Glomerular visceral epithelial cell (primary cell): ENCODE data around the gene TBC1D14.
A peak's percentile ranks its signal among the peaks of the same experiment; 100 is the strongest.

Source experiments
- DNase-seq: peaks from one replicate; pipeline ENCODE4 v3.0.0-alpha.2; 2016; ENCODE audit errors: extremely low spot score

TBC1D14 gene

GRCh38 chr4:7020856-7021255 is 111.2 kb downstream of the TBC1D14 start:
- DNase-seq: no peak

- no peak for DNase-seq
Measured at GRCh38 chr4:7021355-7021754, 111.7 kb downstream of the TBC1D14 start.

- peak; percentile 93 for DNase-seq
Measured at GRCh38 chr4:7021930-7022664, 112.5 kb downstream of the TBC1D14 start.

- DNase-seq: no peak
Measured at GRCh38 chr4:7023486-7023885, 113.9 kb downstream of the TBC1D14 start.

GRCh38 chr4:7023901-7024300 is 114.3 kb downstream of the TBC1D14 start:
- no peak for DNase-seq

GRCh38 chr4:7024336-7024890 is 114.8 kb downstream of the TBC1D14 start:
- no peak for DNase-seq

GRCh38 chr4:7025040-7025602 is 115.5 kb downstream of the TBC1D14 start:
- no peak for DNase-seq

- no peak for DNase-seq
Measured at GRCh38 chr4:7026107-7026506, 116.5 kb downstream of the TBC1D14 start.

DNA sequence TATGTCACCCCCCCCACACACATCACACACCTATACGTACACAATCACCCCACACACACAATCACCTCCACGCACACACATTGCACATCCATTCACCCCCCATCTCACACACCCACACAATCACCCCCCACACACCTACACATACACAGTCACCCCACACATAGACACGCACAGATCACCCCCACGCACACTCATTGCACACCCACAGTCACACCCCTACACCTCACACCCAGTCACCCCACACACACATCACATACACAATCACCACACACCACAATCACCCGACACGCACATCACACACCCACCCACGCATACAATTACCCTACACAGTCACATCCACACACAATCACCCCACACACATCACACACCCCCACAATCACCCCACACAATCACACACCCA is 117.7 kb downstream of the TBC1D14 start:
- no peak for DNase-seq

DNA sequence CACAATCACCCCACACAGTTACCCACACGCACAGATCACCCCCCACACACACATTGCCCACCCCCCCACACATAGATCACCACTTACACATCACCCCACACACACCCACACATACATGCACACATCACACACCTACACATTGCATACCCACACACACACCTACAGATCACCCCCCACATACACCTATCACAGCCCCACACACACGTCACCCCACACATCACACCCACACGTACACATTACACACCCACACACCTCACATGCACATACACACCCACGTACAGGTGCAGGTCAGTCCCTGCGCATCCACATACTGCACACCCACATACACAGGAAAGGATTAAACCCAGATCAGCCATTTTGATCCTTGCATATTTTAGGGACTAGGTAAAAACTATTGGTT is 118.3 kb downstream of the TBC1D14 start:
- DNase-seq: no peak

DNA sequence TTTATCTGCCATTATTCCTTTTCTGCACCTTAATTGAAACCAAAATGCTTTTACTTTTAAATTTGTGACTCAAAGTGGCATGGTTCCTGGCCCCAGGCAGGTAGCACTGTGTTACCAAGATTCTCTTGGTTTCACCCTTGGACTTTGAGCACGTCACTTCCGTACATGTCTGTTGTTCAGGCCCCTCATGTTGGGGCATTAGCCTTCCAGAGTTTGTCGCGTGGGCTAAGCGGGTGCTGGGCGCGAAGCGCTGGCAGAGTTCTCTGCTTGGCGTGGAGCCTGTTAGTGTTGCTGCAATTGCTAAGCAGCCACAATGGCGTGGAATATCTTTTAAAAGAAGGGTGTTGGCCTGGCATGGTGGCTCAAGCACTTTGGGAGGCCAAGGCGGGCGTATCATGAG is 119.6 kb downstream of the TBC1D14 start:
- DNase-seq: no peak

GRCh38 chr4:7029921-7030320 is 120.3 kb downstream of the TBC1D14 start:
- DNase-seq: no peak

GRCh38 chr4:7030856-7031255 is 121.2 kb downstream of the TBC1D14 start:
- no peak for DNase-seq

DNA sequence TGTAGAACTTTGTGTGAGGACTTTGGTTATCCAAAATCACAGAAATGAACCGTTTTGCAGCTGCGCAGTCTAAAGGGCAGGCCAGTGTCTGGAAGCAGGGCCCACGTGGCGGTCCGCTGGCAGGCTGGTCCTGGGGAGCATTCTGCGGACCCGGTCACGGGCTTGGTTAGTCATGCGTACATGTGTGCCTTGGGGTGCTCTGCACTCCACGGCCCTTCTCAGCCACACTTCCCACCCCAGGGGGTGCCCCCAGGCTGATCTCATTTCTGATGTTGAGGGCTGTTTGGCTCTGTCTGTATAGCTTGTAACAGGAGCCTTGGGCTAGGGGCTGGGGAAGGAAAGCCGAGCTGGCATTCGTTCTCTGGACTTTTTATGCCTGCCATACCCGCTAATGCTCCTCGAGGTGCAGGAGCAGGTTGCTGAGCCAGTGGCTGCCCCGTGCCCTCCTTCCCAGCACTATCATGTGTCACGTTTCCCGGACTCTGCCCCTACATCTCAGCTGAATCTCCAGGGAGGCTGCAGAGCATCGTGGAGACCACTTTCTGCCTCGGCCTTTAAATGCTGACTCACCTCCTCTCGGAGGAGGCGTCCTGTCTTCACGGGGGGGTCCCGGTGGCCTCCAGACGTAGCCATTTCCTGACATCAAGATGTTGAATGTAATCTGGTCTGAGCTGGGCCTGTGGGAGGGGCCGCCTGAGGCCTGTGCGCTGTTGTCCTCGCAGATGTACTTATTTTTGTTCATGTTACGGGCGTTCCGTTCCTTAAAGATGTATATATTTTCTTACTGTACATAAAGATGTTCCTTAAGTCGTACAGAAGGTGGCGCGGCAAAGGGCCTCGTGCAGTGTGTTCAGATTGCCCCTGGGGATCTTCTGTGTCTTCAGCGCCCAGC is 122.2 kb downstream of the TBC1D14 start:
- peak; percentile 65 for DNase-seq

GRCh38 chr4:7032596-7032995 is 123.0 kb downstream of the TBC1D14 start:
- peak; percentile 74 for DNase-seq

DNA sequence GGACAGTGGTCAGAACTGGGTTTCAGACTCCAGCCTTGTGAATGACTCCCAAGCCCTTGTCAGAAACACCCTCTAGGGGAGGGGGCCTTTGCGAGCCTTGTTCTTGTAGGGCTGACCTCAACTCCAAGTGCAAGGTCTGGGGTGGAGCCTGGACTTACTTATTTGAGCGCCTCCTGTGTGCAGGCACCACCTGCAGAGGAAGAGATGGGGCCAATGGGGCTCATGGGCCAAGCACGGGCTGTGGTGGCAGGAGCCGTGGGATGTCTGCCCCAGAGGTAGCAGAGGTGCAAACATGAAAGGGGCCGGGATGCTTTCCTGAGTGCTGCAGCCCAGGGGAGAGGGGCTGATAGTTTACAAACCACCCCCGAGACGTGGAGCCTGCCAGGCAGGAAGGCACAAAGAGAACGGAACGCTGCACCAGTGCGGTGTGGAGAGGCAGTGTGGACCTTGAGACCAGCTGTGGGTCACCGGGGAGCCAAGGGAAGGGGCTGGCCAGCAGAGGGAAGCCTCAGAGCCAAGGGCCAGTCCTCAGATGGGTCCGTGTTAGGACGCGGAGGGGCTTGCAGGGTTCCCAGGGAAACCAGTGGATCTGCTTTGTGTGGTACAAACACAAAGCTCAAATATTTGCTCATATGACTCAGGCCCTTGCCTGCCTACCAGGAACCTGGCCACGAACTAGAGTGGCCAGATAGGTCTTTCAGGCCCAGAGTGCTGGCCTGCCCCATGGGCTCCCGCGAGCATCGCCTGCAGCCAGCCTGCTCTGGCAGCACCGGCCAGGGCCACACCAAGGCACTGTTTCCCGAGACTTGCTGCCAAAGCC is 124.8 kb downstream of the TBC1D14 start:
- peak; percentile 72 for DNase-seq

GRCh38 chr4:7037425-7037824 is 127.8 kb downstream of the TBC1D14 start:
- no peak for DNase-seq

DNA sequence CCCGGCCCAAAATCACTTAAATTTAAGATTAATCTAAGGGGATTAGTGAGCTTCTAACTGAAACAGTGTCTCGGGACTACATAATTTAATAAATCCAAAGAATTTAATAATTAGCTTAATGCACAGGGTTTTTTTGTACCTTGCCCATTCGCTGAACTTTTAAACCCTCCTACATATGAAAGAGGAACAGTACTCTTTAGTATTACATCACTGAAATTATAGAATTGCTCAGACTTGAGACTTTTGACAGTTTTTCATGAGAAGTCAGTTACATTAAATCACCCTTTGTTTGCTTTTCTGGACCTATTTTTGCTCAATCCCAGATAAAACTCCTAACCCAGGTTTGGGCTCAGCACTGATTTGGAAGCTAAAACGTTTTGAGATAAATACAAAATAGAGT is 131.1 kb downstream of the TBC1D14 start:
- DNase-seq: no peak

- DNase-seq: no peak
Measured at GRCh38 chr4:7041246-7041645, 131.6 kb downstream of the TBC1D14 start.

DNA sequence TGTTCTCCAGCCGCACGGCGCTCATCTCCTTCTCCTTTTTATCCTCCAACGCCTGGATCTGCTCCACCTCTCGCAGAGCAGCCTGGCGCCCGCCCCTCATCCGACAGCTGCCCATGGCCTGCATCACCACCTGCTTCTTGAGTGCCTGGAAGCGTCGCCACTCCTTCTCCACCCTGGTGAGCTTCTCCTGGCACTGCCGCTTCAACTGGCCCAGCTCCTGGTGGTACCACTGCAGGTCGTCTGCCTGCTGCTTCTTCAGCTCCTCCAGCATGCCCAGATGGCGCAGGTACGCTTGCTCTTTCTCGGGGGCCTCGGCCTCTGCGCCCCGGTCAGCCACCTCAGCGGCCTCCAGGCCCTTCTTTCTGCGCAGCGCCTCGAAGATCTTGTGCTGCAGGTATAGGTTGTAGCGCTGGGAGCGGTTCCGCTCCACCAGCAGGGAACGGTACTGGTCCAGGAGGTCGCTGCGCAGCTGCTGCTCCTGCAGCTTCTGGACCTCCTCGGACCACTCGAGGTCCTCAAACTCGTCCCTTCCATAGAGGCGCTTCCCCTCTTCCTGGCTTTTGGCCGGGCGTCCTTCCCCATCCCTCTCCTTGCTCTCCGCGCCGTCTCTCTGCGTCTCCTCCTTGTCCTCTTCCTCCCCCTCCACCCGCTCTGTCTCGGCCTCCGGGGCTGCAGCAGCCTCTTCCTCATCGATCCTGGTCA is 132.3 kb downstream of the TBC1D14 start:
- no peak for DNase-seq
